Cardiac muscle cell (in vitro differentiated cells and primary cell): ENCODE results near the gene ABR. TPM values are rescaled to one million over a fixed set of nuclear protein-coding genes. Genes with fewer than 3 reads are reported as not detected.

Source experiments
- DNase-seq, 2 donors: peaks; one replicate each; pipeline versions ENCODE4 v3.0.0 to v3.0.0-alpha.2; 2010 to 2017; ENCODE audit warnings: low read depth in 1 of 2, low spot score in 1 of 2
- H3K27ac ChIP-seq: fragments of 200-600 bp; sonication (generic); 2 replicates; pipeline ENCODE4 v1.5.1; 2016
- H3K27me3 ChIP-seq: fragments of 200-600 bp; sonication (generic); 2 replicates; pipeline ENCODE4 v1.6.0; 2016; ENCODE audit warnings: control low read depth
- H3K36me3 ChIP-seq: fragments of 200-600 bp; sonication (generic); 2 replicates; pipeline ENCODE4 v1.5.1; 2016; ENCODE audit warnings: control low read depth
- H3K4me1 ChIP-seq: fragments of 200-600 bp; sonication (generic); 2 replicates; pipeline ENCODE4 v1.8.1; 2017; ENCODE audit warnings: low read depth, mild to moderate bottlenecking, mixed run types
- H3K4me3 ChIP-seq: fragments of 200-600 bp; sonication (generic); 2 replicates; pipeline ENCODE4 v1.5.1; 2016; ENCODE audit warnings: mild to moderate bottlenecking
- H3K9me3 ChIP-seq: fragments of 200-600 bp; sonication (generic); 2 replicates; pipeline ENCODE4 v1.5.1; 2017; ENCODE audit warnings: low read depth, mild to moderate bottlenecking, control low read depth
- CTCF ChIP-seq: IDR thresholded peaks from 2 replicates; pipeline ENCODE4 v1.5.1; 2012; ENCODE audit warnings: low read depth, mild to moderate bottlenecking, low read length
- polyA plus RNA-seq: library from polyadenylated mRNA; unstranded; fragments of >200 nt; fragmentation: Nextera tagmentation; extraction: Ambion mirVana; gene quantifications from 2 replicates; pipeline ENCODE4 v1.2.1, GENCODE V29; 2016
- total RNA-seq: library from RNA; depleted of rRNA; stranded (reverse); fragments of >200 nt; gene quantifications from 2 replicates; pipeline ENCODE4 v1.2.3, GENCODE V29; 2016

ABR gene
- total and polyA plus RNA-seq, 2 experiments from 2014 or later: 23.5 to 67.5 TPM

DNA sequence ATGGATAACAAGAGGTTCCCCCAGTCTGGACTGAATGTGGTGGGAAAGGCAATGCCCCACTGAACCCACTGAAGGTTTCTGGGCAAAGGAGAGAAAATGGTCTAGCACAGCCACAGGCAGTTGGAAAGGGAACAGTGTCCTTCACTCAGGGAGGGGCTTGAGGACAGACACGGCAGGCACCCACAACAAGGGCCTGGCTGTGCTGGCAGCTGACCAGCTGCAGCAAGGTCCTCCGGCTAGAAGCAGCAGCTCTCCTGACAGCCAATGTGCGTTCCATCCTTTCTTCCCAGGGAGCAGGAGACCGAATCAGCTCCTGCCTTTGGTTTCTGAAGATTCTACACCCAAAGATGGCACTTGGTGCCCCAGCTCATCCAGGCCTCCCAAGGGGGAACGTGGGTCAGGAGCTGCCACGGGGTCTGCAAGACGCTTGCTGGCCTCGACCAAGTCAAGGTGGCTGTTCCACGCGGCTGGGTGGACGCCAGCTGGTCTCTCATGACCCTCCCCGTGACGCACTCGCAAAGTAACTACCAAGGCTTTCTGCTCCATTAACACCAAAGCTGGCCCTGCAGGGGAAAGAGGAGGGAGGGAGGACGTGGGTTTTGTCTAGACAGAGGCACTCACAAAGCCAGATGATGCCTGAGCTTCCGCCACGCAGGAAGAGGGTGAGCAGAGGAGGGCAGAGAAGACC lies 11.1 kb downstream of the ABR start:
- H3K36me3 ChIP-seq: no peaks in the 10 kb centered on the region
- DNase-seq: no peak
- no peak overlapping the region for H3K27ac ChIP-seq

DNA sequence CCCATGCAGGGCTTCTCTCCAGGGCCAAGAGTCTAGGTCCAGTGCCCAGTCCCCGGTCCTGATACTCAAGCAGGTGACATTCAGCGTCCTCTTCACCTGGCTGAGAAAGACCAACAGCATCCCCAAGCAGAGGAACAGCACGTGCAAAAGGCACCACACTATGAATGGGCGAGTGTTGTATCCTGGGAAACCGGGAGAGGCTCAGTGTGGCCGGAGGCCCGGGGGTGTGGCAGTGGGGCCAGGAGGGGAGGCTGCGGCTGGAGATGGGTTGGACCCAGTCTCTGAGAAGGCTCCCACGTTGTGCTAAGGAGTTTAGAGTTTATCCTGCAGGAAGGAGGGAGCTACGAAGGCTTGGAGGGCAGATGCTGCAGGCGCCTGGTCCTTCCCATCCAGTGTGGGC lies 13.5 kb downstream of the ABR start:
- DNase-seq: no peak
- no peak for TF ChIP-seq CTCF
- H3K9me3 ChIP-seq: no peaks in the 10 kb centered on the region
- H3K4me1 ChIP-seq: no peaks in the 10 kb centered on the region
- H3K36me3 ChIP-seq: no peaks in the 10 kb centered on the region
- no peak overlapping the region for H3K4me3 ChIP-seq
- H3K27ac ChIP-seq: no peak overlapping the region
- no peaks in the 10 kb centered on the region for H3K27me3 ChIP-seq

More for the DNA sequence above, 11.1 kb downstream of the ABR start:
- Histone ChIP-seq H3K4me3 (no peak overlapping the region), H3K9me3 (no peaks in the 10 kb centered on the region), H3K4me1 (no peaks in the 10 kb centered on the region), H3K27me3 (no peaks in the 10 kb centered on the region)
- no peak for TF ChIP-seq CTCF

DNA sequence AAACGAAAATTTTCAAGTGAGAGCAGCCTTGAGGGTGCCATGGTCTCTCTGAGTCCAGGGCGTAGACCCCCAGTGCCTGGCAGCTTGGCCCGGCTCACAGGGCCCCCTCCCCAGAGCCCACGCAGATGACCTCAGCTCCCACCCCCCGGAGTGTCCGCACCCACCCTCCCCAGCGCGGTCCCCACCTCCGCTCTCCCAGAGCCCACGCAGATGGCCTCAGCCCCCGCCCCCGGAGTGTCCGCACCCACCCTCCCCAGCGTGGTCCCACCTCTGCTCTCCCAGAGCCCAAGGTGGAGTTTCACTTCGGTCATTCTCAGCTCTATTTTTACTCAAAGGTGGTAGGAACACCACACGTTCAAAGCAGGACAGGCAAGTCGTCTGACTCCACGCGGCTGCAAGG lies 13.9 kb downstream of the ABR start:
- Histone ChIP-seq H3K27ac (no peak overlapping the region), H3K4me1 (no peaks in the 10 kb centered on the region), H3K4me3 (no peak overlapping the region), H3K36me3 (no peaks in the 10 kb centered on the region), H3K27me3 (no peaks in the 10 kb centered on the region), H3K9me3 (no peaks in the 10 kb centered on the region)
- DNase-seq: no peak
- no peak for TF ChIP-seq CTCF

- Histone ChIP-seq H3K4me3 (no peak overlapping the region), H3K9me3 (no peaks in the 10 kb centered on the region), H3K27me3 (no peaks in the 10 kb centered on the region), H3K4me1 (no peaks in the 10 kb centered on the region), H3K27ac (no peak overlapping the region), H3K36me3 (no peaks in the 10 kb centered on the region)
- DNase-seq: no peak
- TF ChIP-seq CTCF: no peak
Observed at GRCh38 chr17:1164935-1165556, 14.7 kb downstream of the ABR start.

- H3K4me3 ChIP-seq: no peak overlapping the region
- no peaks in the 10 kb centered on the region for H3K36me3 ChIP-seq
- no peak overlapping the region for H3K27ac ChIP-seq
- no peak for DNase-seq
- H3K9me3 ChIP-seq: no peaks in the 10 kb centered on the region
- H3K4me1 ChIP-seq: no peaks in the 10 kb centered on the region
- no peak for TF ChIP-seq CTCF
- H3K27me3 ChIP-seq: no peaks in the 10 kb centered on the region
Observed at GRCh38 chr17:1162116-1162855, 17.5 kb downstream of the ABR start.
